Measurements from ENCODE around the gene APCDD1. TPM values are rescaled to one million over a fixed set of nuclear protein-coding genes. Genes with fewer than 3 reads are reported as not detected.
A peak's percentile ranks its signal among the peaks of the same experiment; 100 is the strongest.

Gene APCDD1
- total RNA-seq, 4 donors from 2014 or later = 5.4 to 18.2 (median 17.0) TPM

GRCh38 chr18:10432781-10433180, 21.7 kb upstream of the APCDD1 start:
- DNase-seq = no peak
- no peaks in the 10 kb centered on the region for H3K4me1 ChIP-seq
- no peaks in the 10 kb centered on the region for H3K36me3 ChIP-seq
- H3K27me3 ChIP-seq = no peaks in the 10 kb centered on the region
- H3K9me3 ChIP-seq = no peaks in the 10 kb centered on the region
- no peak for TF ChIP-seq CTCF (IDR thresholded peaks at IDR 0.05)
- TF ChIP-seq POLR2A (IDR thresholded peaks at IDR 0.05) = no peak
- H3K4me3 ChIP-seq = no peak overlapping the region
- H3K27ac ChIP-seq = no peak overlapping the region

- TF ChIP-seq CTCF (IDR thresholded peaks at IDR 0.05) (no peak), POLR2A (IDR thresholded peaks at IDR 0.05) (no peak)
- Histone ChIP-seq H3K36me3 (no peaks in the 10 kb centered on the region), H3K4me1 (no peaks in the 10 kb centered on the region), H3K27me3 (no peaks in the 10 kb centered on the region), H3K27ac (no peak overlapping the region), H3K9me3 (no peaks in the 10 kb centered on the region), H3K4me3 (no peak overlapping the region)
- DNase-seq = no peak
Measured at GRCh38 chr18:10436160-10436559, 18.3 kb upstream of the APCDD1 start.

GRCh38 chr18:10437837-10438236, 16.6 kb upstream of the APCDD1 start:
- Histone ChIP-seq H3K27ac (no peak overlapping the region), H3K27me3 (no peaks in the 10 kb centered on the region), H3K9me3 (no peaks in the 10 kb centered on the region), H3K4me1 (no peaks in the 10 kb centered on the region), H3K36me3 (no peaks in the 10 kb centered on the region), H3K4me3 (no peak overlapping the region)
- no peak for DNase-seq
- no peak for TF ChIP-seq POLR2A (IDR thresholded peaks at IDR 0.05)
- peak in 1 of 6 experiments; percentile 30 for TF ChIP-seq CTCF (IDR thresholded peaks at IDR 0.05)

- no peak overlapping the region for H3K4me3 ChIP-seq
- H3K27me3 ChIP-seq = no peaks in the 10 kb centered on the region
- no peaks in the 10 kb centered on the region for H3K36me3 ChIP-seq
- no peak overlapping the region for H3K27ac ChIP-seq
- TF ChIP-seq CTCF (IDR thresholded peaks at IDR 0.05) (no peak), POLR2A (IDR thresholded peaks at IDR 0.05) (no peak)
- H3K4me1 ChIP-seq = no peaks in the 10 kb centered on the region
- no peaks in the 10 kb centered on the region for H3K9me3 ChIP-seq
- DNase-seq = no peak
Measured at GRCh38 chr18:10439898-10440297, 14.5 kb upstream of the APCDD1 start.

GRCh38 chr18:10440884-10441283, 13.6 kb upstream of the APCDD1 start:
- Histone ChIP-seq H3K9me3 (no peaks in the 10 kb centered on the region), H3K36me3 (no peaks in the 10 kb centered on the region), H3K27me3 (no peaks in the 10 kb centered on the region), H3K4me3 (no peak overlapping the region), H3K27ac (no peak overlapping the region), H3K4me1 (no peaks in the 10 kb centered on the region)
- no peak for DNase-seq
- TF ChIP-seq POLR2A (IDR thresholded peaks at IDR 0.05) (no peak), CTCF (IDR thresholded peaks at IDR 0.05) (no peak)

GRCh38 chr18:10441472-10441871, 13.0 kb upstream of the APCDD1 start:
- H3K4me1 ChIP-seq = no peaks in the 10 kb centered on the region
- no peak overlapping the region for H3K27ac ChIP-seq
- H3K36me3 ChIP-seq = no peaks in the 10 kb centered on the region
- no peak for DNase-seq
- no peak overlapping the region for H3K4me3 ChIP-seq
- TF ChIP-seq POLR2A (IDR thresholded peaks at IDR 0.05) (no peak), CTCF (IDR thresholded peaks at IDR 0.05) (no peak)
- no peaks in the 10 kb centered on the region for H3K9me3 ChIP-seq
- H3K27me3 ChIP-seq = no peaks in the 10 kb centered on the region
